Endodermal cell (in vitro differentiated cells): Measurements from ENCODE around the gene MRPS9. TPM values are rescaled to one million over a fixed set of nuclear protein-coding genes. Genes with fewer than 3 reads are reported as not detected.

Experiments
- DNase-seq: peaks from one replicate; pipeline ENCODE4 v3.0.0-alpha.2; 2017
- H3K27ac ChIP-seq: 2 replicates; pipeline ENCODE4 v1.5.1; 2013; ENCODE audit warnings: mild to moderate bottlenecking, low read depth, low read length, moderate library complexity
- H3K27me3 ChIP-seq: 2 replicates; pipeline ENCODE4 v1.6.1; 2013; ENCODE audit warnings: mild to moderate bottlenecking, low read length, moderate library complexity; ENCODE audit not compliant: insufficient read depth, control insufficient read depth, poor library complexity, severe bottlenecking
- H3K36me3 ChIP-seq: 2 replicates; pipeline ENCODE4 v1.7.0; 2013; ENCODE audit warnings: mild to moderate bottlenecking, low read length, moderate library complexity; ENCODE audit not compliant: control insufficient read depth, insufficient read depth
- H3K4me1 ChIP-seq: one replicate; pipeline ENCODE4 v1.7.0; 2013; ENCODE audit warnings: low read length; ENCODE audit not compliant: control insufficient read depth, insufficient read depth
- H3K4me3 ChIP-seq: 2 replicates; pipeline ENCODE4 v1.5.1; 2013; ENCODE audit warnings: mild to moderate bottlenecking, low read length, moderate library complexity
- H3K9ac ChIP-seq: 2 replicates; pipeline ENCODE4 v1.6.1; 2013; ENCODE audit warnings: mild to moderate bottlenecking, low read length, moderate library complexity; ENCODE audit not compliant: poor library complexity, severe bottlenecking; ENCODE audit errors: extremely low read depth
- H3K9me3 ChIP-seq: 2 replicates; pipeline ENCODE4 v1.6.1; 2013; ENCODE audit warnings: mild to moderate bottlenecking, low read length, moderate library complexity; ENCODE audit not compliant: control insufficient read depth
- H3K27ac Mint-ChIP-seq: 2 replicates; pipeline ENCODE4 v1.8.0; 2020; ENCODE audit warnings: mixed read lengths
- H3K27me3 Mint-ChIP-seq: 2 replicates; pipeline ENCODE4 v1.8.0; 2021; ENCODE audit warnings: mild to moderate bottlenecking, mixed read lengths; ENCODE audit not compliant: insufficient read depth
- H3K36me3 Mint-ChIP-seq: 2 replicates; pipeline ENCODE4 v1.8.0; 2020; ENCODE audit warnings: low read depth, mixed read lengths
- H3K4me1 Mint-ChIP-seq: 2 replicates; pipeline ENCODE4 v1.8.0; 2020; ENCODE audit warnings: mixed read lengths
- H3K4me3 Mint-ChIP-seq: 2 replicates; pipeline ENCODE4 v1.8.0; 2020; ENCODE audit warnings: mild to moderate bottlenecking, moderate library complexity, mixed read lengths
- H3K9me3 Mint-ChIP-seq: 2 replicates; pipeline ENCODE4 v1.8.0; 2020; ENCODE audit warnings: mild to moderate bottlenecking, mixed read lengths
- WGBS, 2 experiments: methylation state at CpG; one replicate each; pipeline versions ENCODE4 v1.1.5 to v1.1.7; 2013; ENCODE audit warnings: missing lambda C conversion rate in 2 of 2, mixed read lengths in 1 of 2; ENCODE audit not compliant: insufficient coverage in 1 of 2, insufficient read length in 1 of 2; 5-methylcytosine and 5-hydroxymethylcytosine counted together
- total RNA-seq, 2 donors: library from RNA; stranded (reverse); fragmentation: NEBNext Ultra II Directional in 1 of 2; extraction: Animal tissue kit (Norgen Biotek cat#: 25700) in 1 of 2; gene quantifications; 2 replicates in 1 of 2; 3 replicates in 1 of 2; pipeline ENCODE4 v1.2.1, GENCODE V29; 2021
- TF ChIP-seq, protein P1 (sequence below): fragments of 200-600 bp; sonication (generic); conservative IDR thresholded peaks from 2 replicates; pipeline ENCODE4 v1.5.0; 2021; ENCODE audit warnings: antibody characterized with exemption, mild to moderate bottlenecking

The MRPS9 gene
- total RNA-seq, 2 donors from 2014 or later: 43.4 to 52.1 TPM

DNA sequence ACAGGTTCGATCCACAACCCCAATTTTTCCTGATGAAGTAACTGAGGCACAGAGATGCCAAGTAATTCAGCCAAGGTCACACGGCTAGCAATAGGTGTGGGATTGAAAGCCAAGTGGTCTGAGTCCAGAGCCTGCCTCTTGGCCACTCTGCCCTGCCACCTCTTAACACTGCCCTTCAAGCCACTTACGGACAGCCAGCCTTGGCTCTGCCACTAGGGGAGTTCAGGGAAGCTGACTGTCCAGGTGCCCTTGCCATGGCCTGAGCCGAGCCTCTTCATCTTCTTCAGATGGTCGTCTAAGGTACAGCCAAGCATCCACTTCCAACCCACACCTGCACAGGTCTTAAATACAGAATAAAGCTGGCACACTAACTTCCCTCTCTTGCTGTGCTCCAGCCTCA is 104.4 kb downstream of the MRPS9 start:
- peaks cover 10% of the 10 kb centered on the region for H3K4me1 ChIP-seq
- H3K36me3 Mint-ChIP-seq: no peaks in the 10 kb centered on the region
- H3K27me3 Mint-ChIP-seq: peaks cover 80% of the 10 kb centered on the region
- no peak overlapping the region for H3K9ac ChIP-seq
- H3K27ac ChIP-seq: no peak overlapping the region
- TF ChIP-seq, protein P1, sequence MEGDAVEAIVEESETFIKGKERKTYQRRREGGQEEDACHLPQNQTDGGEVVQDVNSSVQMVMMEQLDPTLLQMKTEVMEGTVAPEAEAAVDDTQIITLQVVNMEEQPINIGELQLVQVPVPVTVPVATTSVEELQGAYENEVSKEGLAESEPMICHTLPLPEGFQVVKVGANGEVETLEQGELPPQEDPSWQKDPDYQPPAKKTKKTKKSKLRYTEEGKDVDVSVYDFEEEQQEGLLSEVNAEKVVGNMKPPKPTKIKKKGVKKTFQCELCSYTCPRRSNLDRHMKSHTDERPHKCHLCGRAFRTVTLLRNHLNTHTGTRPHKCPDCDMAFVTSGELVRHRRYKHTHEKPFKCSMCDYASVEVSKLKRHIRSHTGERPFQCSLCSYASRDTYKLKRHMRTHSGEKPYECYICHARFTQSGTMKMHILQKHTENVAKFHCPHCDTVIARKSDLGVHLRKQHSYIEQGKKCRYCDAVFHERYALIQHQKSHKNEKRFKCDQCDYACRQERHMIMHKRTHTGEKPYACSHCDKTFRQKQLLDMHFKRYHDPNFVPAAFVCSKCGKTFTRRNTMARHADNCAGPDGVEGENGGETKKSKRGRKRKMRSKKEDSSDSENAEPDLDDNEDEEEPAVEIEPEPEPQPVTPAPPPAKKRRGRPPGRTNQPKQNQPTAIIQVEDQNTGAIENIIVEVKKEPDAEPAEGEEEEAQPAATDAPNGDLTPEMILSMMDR: peak; percentile 60
- no peak overlapping the region for H3K4me3 ChIP-seq
- 88 to 100% methylated on average over 3 to 5 of the region's 5 CpGs for WGBS, 2 experiments
- no peaks in the 10 kb centered on the region for H3K36me3 ChIP-seq
- no peak overlapping the region for H3K27ac Mint-ChIP-seq
- peaks cover 8% of the 10 kb centered on the region for H3K9me3 ChIP-seq
- no peaks in the 10 kb centered on the region for H3K9me3 Mint-ChIP-seq
- H3K4me3 Mint-ChIP-seq: no peak overlapping the region
- peaks cover 20% of the 10 kb centered on the region for H3K4me1 Mint-ChIP-seq
- H3K27me3 ChIP-seq: peaks cover 98% of the 10 kb centered on the region
- DNase-seq: peak; percentile 65

DNA sequence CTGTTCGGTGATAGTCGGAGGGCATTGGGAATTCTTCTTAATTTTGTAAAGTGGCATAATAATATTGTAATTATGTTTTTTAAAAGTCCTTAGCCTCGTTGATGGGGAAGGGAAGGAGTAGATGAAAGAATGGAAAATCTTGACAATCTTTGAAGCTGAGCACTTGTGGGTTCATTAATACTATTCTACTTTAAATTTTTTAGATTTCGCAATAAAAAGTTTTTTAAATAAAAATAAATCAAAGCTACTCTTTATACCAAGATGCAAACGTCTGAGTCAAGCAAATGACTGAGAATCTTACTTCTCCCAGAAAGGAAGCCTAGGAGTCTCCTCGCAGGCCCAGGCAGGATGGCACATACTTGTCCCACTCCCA is 105.2 kb downstream of the MRPS9 start:
- no peaks in the 10 kb centered on the region for H3K36me3 ChIP-seq
- no peaks in the 10 kb centered on the region for H3K36me3 Mint-ChIP-seq
- no peaks in the 10 kb centered on the region for H3K9me3 Mint-ChIP-seq
- H3K4me3 ChIP-seq: peak overlapping the region; percentile 77
- H3K27ac Mint-ChIP-seq: no peak overlapping the region
- H3K4me3 Mint-ChIP-seq: peak overlapping the region; percentile 68
- WGBS, 2 experiments: 79 to 87% methylated on average over 4 to 6 of the region's 6 CpGs
- H3K27ac ChIP-seq: no peak overlapping the region
- H3K9ac ChIP-seq: no peak overlapping the region
- H3K4me1 ChIP-seq: peaks cover 12% of the 10 kb centered on the region
- TF ChIP-seq, protein P1: no peak
- peaks cover 94% of the 10 kb centered on the region for H3K27me3 ChIP-seq
- peaks cover 29% of the 10 kb centered on the region for H3K4me1 Mint-ChIP-seq
- H3K9me3 ChIP-seq: peaks cover 6% of the 10 kb centered on the region
- DNase-seq: no peak
- H3K27me3 Mint-ChIP-seq: peaks cover 72% of the 10 kb centered on the region

DNA sequence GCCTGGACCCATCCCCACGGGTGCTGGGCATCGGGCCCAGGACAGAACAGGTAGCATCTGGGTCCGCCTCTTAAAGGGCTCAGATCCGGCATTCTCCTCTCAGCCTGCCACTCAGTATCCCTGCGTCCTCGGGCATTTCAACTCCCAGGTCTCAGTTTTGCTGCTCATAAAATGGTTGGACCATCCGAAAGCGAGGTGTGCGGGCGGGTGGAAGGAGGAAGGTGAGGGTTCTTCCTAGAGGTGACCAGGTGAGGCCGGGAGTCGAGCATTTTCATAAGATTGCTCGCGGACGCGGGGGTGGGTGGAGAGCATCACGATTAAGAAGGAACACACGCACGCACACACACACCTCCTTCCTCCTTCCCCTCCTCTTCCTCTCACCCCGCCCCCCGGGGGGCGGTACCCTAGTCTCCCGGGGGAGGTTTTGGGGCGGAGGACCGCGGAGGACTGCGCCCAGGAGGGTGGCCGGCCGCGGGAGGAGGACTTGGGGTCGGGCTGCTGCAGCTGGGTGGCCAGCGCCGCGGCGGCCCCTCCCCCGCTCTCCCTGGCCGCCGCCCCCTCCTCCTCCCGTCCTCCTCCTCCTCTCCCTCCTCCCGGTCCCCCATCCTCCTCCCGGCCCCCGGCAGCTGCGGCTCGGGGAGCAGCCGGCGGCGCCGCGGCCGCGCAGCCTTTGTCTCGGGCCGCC is 105.7 kb downstream of the MRPS9 start:
- Histone ChIP-seq H3K36me3 (no peaks in the 10 kb centered on the region), H3K9me3 (peaks cover under 1% of the 10 kb centered on the region), H3K9ac (no peak overlapping the region), H3K27ac (no peak overlapping the region), H3K4me3 (peak overlapping the region; percentile 77), H3K4me1 (peaks cover 14% of the 10 kb centered on the region), H3K27me3 (peaks cover 93% of the 10 kb centered on the region)
- H3K4me3 Mint-ChIP-seq: peak overlapping the region; percentile 68
- H3K9me3 Mint-ChIP-seq: no peaks in the 10 kb centered on the region
- H3K27me3 Mint-ChIP-seq: peaks cover 67% of the 10 kb centered on the region
- peak; percentile 81 for DNase-seq
- no peaks in the 10 kb centered on the region for H3K36me3 Mint-ChIP-seq
- 5 to 21% methylated on average over 10 to 53 of the region's 53 CpGs for WGBS, 2 experiments
- TF ChIP-seq, protein P1: no peak
- peaks cover 33% of the 10 kb centered on the region for H3K4me1 Mint-ChIP-seq
- peak overlapping the region; percentile 82 for H3K27ac Mint-ChIP-seq
